SK-N-MC (cell line): ENCODE data around the gene LCMT1.
"Not testable (repeated sequence)": the region's sequence is repeated elsewhere in the genome, so short reads cannot be mapped to it uniquely, and the experiment has no call there.

Experiments
- DNase-seq: peaks from one replicate; pipeline ENCODE4 v3.0.0-alpha.2; 2011; ENCODE audit warnings: low read depth, low spot score
- H3K27ac ChIP-seq: fragments of 200-600 bp; sonication (generic); 2 replicates; pipeline ENCODE4 v1.5.1; 2016; ENCODE audit warnings: mixed run types
- H3K36me3 ChIP-seq: fragments of 200-600 bp; sonication (generic); 2 replicates; pipeline ENCODE4 v1.6.1; 2017; ENCODE audit warnings: antibody characterized with exemption, low read length, mixed read lengths; ENCODE audit not compliant: insufficient read depth
- H3K4me3 ChIP-seq: fragments of 200-600 bp; sonication (generic); 2 replicates; pipeline ENCODE4 v1.5.1; 2016
- H3K9ac ChIP-seq: fragments of 200-600 bp; sonication (generic); 2 replicates; pipeline ENCODE4 v1.8.0; 2017; ENCODE audit warnings: mixed run types, mixed read lengths; ENCODE audit not compliant: insufficient read length
- H3K9me3 ChIP-seq: fragments of 200-600 bp; sonication (generic); 2 replicates; pipeline ENCODE4 v1.6.1; 2017; ENCODE audit warnings: low read depth, mild to moderate bottlenecking, antibody characterized with exemption, low read length, moderate library complexity, mixed read lengths
- EZH2 ChIP-seq: fragments of 200-600 bp; sonication (generic); IDR thresholded peaks from one replicate; pipeline ENCODE4 v1.6.1; 2017; ENCODE audit warnings: antibody characterized with exemption
- FOXP2 ChIP-seq: optimal IDR thresholded peaks from 2 replicates; pipeline ENCODE3; 2011; ENCODE audit warnings: mild to moderate bottlenecking, moderate library complexity; ENCODE audit not compliant: insufficient read depth; ENCODE audit errors: extremely low read length, control extremely low read depth
- POLR2AphosphoS5 ChIP-seq: IDR thresholded peaks from 2 replicates; pipeline ENCODE4 v1.6.1; 2012; ENCODE audit warnings: mild to moderate bottlenecking, low read depth, low read length, borderline replicate concordance

LCMT1 gene

DNA sequence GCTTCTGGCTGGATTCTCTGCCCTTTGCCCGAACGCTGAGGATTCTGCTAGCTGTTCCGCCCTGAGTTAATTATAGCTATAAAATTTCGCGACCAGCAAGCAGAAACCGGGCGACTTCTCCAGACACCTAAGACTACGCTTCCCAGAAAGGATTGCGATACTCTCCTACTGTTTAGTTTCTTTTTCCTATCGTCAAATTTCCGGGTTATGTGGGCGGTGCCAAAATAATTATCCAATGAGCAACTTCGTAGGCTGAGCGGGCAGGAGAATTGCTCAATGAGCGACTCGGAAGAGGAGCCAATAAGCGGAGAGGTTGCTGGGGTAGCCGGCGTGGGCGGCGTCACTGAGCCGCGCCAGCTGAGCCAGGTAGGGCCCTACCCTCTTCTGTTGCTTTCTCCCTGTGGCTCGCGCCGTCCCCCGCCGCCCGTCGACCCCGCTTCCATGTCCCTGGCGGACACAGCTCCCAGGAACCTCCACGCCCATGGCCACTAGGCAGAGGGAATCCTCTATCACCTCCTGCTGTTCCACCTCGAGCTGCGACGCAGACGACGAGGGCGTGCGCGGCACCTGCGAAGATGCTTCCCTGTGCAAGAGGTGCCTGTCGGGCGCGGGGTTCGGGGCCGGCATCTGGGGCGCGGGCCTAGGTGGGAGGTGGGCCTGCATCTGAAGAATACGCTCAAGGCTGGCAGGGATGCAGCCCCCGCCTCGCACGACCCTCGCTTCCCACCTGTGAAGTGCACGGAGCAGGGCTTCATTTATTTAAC is at the start of gene LCMT1:
Gene LCMT1 (plus strand): TSS at position 340 of the 764 bp plus-strand sequence. CDS start 142 bp downstream, at position 482.
- Histone ChIP-seq H3K9ac (peak within 1 kb of the TSS; percentile 79), H3K36me3 (no peaks in the 10 kb centered on the region), H3K27ac (peak within 1 kb of the TSS; percentile 11; the same call in 1 of the 2 replicates), H3K9me3 (no peaks in the 10 kb centered on the region), H3K4me3 (peak within 1 kb of the TSS; percentile 93)
- DNase-seq = peak; percentile 97
- no peak for TF ChIP-seq FOXP2
- TF ChIP-seq EZH2 = no peak
- peak; percentile 54; the same call in 1 of the 2 replicates for TF ChIP-seq POLR2AphosphoS5

DNA sequence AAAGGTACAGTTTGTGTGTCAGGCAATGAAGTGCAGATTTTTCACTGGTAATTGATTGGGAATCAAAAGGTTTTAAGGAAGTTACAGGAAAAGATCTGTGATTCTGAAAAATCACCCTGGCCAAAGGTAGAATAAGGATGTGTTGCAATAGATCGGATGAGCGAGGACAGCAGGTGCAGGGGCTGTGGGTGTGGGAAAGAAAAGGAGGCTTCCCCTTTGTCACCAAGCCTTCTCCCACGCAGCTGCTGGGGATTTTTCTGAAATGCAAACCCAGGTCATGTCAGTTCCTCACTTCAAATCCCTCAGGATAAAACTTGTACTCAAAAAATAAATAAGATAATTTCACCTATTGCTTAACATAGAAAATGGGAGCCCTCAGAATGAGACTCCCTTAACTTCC is 48.4 kb upstream of the LCMT1 start:
- H3K9ac ChIP-seq = no peak overlapping the region
- H3K27ac ChIP-seq = no peak overlapping the region
- H3K4me3 ChIP-seq = no peak overlapping the region
- no peaks in the 10 kb centered on the region for H3K9me3 ChIP-seq
- no peaks in the 10 kb centered on the region for H3K36me3 ChIP-seq
- no peak for DNase-seq
- TF ChIP-seq FOXP2 (no peak), POLR2AphosphoS5 (no peak), EZH2 (no peak)

DNA sequence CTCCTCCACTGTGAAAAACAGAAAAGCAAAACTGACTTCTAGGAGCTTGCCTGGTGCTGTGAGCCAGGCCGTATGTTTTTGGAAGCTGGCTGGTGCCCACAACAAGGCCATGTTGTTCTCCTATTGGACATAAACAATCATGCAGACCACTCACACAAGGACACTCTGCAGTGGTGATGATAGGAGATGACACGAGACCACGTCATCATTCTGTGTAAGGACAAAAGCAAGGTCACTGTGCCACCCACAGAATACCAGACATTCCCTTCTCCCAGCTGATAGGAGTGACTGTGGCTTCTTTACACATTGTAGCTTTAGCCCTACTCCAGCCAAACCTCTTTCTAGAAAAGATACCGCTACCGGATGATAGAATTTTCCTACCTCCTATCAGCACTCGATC is 47.7 kb upstream of the LCMT1 start:
- no peak for DNase-seq
- TF ChIP-seq FOXP2 (no peak), EZH2 (no peak), POLR2AphosphoS5 (no peak)
- Histone ChIP-seq H3K4me3 (no peak overlapping the region), H3K9me3 (no peaks in the 10 kb centered on the region), H3K36me3 (no peaks in the 10 kb centered on the region), H3K9ac (no peak overlapping the region), H3K27ac (no peak overlapping the region)

DNA sequence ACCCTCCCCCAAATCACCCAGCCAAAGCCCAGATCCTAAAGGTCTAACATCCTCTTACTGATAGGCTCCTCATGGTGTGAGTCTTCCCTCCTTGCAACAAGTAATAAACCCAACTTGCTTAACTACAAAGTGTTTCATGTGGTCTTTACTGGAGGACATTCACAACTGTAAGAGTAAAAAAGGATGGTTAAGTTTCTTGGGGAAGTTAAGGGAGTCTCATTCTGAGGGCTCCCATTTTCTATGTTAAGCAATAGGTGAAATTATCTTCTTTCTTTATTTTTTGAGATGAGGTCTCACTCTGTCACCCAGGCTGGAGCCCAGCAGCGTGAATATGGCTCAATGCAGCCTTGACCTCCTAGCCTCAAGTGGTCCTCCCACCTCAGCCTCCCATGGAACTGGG is 47.3 kb upstream of the LCMT1 start:
- not testable (repeated sequence) for H3K27ac ChIP-seq, DNase-seq, H3K36me3 ChIP-seq, H3K9ac ChIP-seq, H3K9me3 ChIP-seq, H3K4me3 ChIP-seq

DNA sequence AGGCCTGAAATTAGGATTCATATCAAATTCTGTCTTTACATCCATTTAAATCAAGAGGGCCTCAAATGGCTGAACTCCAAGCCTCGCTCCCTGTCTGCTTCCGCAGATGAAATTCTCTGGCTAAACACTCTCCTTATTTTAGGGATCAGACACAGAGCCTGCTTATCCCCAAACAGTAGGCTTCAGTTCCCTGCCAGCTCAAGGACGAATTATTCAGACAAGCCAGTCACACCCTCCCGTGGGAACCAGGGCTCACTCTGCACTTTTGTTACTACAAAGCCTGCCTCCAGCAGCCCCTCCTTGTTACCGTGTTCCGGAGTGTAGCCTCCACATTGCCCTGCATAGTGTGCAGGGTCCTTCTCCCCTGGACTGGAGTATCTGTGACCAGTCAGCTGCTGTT is 46.6 kb upstream of the LCMT1 start:
- no peaks in the 10 kb centered on the region for H3K36me3 ChIP-seq
- no peak for TF ChIP-seq FOXP2
- TF ChIP-seq POLR2AphosphoS5 = no peak
- H3K4me3 ChIP-seq = no peak overlapping the region
- no peak for DNase-seq
- H3K9me3 ChIP-seq = no peaks in the 10 kb centered on the region
- H3K27ac ChIP-seq = no peak overlapping the region
- no peak overlapping the region for H3K9ac ChIP-seq

DNA sequence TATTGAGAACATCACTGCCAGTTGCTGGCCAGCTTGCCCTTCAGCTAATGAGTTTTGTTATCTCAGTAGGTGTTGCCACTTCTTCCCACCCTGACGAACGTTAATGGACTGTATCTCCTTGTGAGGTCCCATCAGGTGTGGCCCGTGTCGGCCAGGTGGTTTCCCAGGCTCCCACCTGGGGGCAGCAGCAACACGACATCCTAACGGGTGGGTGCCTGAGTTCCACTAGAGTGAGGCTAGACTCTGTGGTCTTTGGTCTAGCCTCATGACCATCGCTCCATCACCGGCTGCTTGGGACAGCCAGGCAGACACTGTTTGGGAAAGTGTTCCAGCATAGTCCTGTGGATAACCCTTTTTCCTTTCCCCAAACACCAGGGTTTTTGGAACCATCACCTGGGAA is 45.6 kb upstream of the LCMT1 start:
- no peak for TF ChIP-seq EZH2
- no peak for DNase-seq
- Histone ChIP-seq H3K9me3 (no peaks in the 10 kb centered on the region), H3K36me3 (no peaks in the 10 kb centered on the region), H3K9ac (no peak overlapping the region), H3K4me3 (no peak overlapping the region), H3K27ac (no peak overlapping the region)

DNA sequence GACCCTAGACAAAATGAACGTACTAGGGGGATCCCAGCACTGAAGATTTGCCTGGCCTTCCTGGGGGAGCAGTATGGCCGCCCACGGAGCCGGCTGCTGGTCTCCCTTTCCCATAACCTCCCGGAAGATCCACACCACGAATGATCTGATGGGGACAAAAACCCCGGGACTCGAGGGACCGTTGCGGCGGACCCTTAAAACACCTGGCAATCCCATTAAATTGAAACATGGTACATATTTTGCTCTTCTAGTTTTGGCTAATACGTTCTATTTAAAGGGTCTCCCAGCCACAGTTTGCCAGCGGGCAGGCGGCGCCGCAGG is 45.2 kb upstream of the LCMT1 start:
- peak overlapping the region; percentile 80 for H3K4me3 ChIP-seq
- TF ChIP-seq POLR2AphosphoS5 (no peak), EZH2 (no peak), FOXP2 (no peak)
- H3K27ac ChIP-seq = no peak overlapping the region
- no peaks in the 10 kb centered on the region for H3K9me3 ChIP-seq
- DNase-seq = no peak
- H3K36me3 ChIP-seq = no peaks in the 10 kb centered on the region
- H3K9ac ChIP-seq = peak overlapping the region; percentile 74

DNA sequence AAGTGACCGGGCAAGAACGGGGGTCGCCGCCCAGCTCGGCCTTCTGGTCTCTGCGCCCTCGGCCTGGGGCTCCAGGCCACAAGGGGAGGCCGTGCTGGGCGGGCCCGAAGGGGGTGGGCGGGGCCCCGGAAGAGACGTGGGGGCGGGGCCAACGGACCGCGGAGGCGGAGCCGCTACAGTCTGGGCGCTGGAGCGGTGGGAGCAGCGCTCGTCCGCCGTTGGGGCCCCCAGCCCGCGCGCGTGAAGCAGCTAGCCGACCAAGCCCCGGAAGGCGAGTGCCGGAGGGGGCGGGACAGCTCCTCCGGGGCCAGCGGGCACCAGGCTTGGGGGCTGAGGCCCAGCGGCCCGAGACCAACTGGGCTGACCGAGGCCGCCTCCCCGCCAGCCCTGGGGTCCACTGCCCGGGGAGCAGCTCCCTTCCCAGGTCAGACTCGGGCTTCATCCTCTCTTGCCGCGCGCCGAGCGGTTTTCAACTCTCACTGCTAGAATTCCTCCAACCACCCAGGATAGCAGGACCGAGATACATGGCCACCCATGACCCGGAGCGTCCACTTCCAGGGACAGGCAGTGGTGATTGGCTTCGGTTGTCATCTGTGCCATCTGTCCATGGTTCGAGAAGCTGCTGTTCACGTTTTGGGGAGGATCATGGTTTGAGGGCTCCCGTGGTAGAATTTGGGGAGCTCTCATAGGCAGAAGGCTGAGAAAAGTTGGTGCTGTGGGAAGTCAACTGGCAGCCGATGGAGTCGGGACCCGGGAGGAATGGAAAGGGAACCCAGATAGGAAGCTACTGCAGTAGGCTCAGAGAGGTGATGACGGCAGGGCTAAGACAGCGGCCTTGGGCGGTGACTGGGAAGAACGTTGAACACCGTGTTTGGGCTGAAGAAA is 44.6 kb upstream of the LCMT1 start:
- DNase-seq = no peak
- Histone ChIP-seq H3K4me3 (peak overlapping the region; percentile 80), H3K9ac (peak overlapping the region; percentile 74), H3K27ac (no peak overlapping the region), H3K36me3 (no peaks in the 10 kb centered on the region), H3K9me3 (no peaks in the 10 kb centered on the region)
- TF ChIP-seq POLR2AphosphoS5 = peak; percentile 80
- TF ChIP-seq FOXP2 = no peak
